NCI-H2029 treated with DMSO at 0.1 percent for 48 hours (cell line): ENCODE results near the gene RBP7.
A peak's percentile ranks its signal among the peaks of the same experiment; 100 is the strongest.
"Not testable (repeated sequence)": the region's sequence is repeated elsewhere in the genome, so short reads cannot be mapped to it uniquely, and the experiment has no call there.

Source experiments
- DNase-seq: peaks from one replicate; lab custom pipeline; 2025; lab: John Stamatoyannopoulos, UW

Gene RBP7

GRCh38 chr1:9996624-9997582 is at the start of gene RBP7:
Gene RBP7 (plus strand): TSS chr1:9997228. CDS start chr1:9997259, 31 bp downstream.
- DNase-seq = no peak

GRCh38 chr1:9957726-9958125 is 39.3 kb upstream of the RBP7 start:
- DNase-seq = no peak

DNA sequence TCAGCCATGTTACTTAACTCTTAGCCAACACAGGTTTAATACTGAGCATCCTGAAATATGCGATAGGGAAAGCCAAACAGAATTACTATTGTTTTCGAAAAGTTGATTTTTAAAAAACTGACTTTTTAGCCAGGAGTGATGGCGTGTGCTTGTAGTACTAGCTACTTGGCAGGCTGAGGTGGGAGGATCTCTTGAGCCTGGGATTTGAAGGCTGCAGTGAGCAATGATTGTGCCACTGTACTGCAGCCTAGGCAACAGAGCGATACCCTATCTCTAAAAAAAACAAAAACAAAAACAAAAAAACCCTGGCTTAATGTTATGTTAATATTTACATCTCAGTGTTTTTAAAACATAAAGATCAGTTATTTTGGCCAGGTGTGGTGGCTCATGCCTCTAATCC is 37.0 kb upstream of the RBP7 start:
- no peak for DNase-seq

- peak; percentile 37 for DNase-seq
These were observed 36.1 kb upstream of the RBP7 start for GRCh38 chr1:9960706-9961562.

- DNase-seq = no peak
These were observed 12.8 kb upstream of the RBP7 start for GRCh38 chr1:9984253-9984652.

GRCh38 chr1:9985001-9985400 is 12.0 kb upstream of the RBP7 start:
- no peak for DNase-seq

GRCh38 chr1:9989773-9990172 is 7.3 kb upstream of the RBP7 start:
- no peak for DNase-seq

GRCh38 chr1:9990944-9991343 is 6.1 kb upstream of the RBP7 start:
- DNase-seq = no peak

- DNase-seq = no peak
These were observed 4.1 kb upstream of the RBP7 start for GRCh38 chr1:9992910-9993309.

DNA sequence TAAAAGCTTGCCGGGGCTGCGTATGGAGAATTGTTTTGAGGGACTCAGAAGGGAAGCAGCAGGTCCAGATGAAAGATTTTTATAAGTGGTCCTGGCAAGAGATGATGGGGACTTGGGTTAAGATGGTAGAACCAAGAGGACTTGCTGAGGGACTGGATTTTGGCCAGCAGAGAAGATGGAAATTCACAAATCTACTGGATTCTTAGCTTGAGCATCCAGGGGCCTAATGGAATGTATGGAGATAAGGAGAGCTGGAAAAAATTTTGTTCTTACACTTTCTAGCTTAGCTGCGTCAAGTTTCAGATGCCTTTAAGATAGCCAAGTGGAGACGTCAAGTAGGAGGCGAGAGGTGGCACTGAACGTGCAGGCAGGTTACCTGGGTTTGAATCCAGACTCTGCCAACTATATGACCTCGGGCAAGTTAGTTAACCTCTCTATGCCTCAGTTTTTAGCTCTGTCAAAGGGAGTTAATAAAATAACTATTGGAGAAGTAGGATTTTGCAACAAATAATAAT is 3.4 kb upstream of the RBP7 start:
- DNase-seq = no peak

- no peak for DNase-seq
These were observed 4.1 kb downstream of the RBP7 start for GRCh38 chr1:10001016-10001665.

- DNase-seq = not testable (repeated sequence)
These were observed 8.2 kb downstream of the RBP7 start for GRCh38 chr1:10005248-10005647.

GRCh38 chr1:10007169-10007568 is 10.1 kb downstream of the RBP7 start:
- DNase-seq = no peak

- DNase-seq = no peak
These were observed 17.0 kb downstream of the RBP7 start for GRCh38 chr1:10014016-10014415.

DNA sequence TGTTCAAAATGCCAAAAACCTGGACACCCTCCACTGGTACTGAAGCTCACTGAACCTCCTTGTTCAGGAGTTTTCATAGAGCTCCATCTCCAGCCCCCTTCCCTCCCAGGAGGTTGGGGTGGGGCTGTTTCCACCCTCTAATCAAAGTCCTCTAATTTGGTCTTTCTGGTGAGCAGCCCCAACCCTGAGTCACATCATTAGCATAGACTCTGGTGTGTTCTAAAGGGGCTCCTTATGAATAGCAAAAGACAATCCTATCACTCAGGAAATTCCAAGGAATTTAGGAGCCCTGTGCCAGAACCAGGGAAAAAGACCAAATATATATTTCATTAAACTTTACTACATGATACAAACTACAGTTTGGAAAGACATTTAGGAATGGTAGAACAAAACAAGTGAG is 22.5 kb downstream of the RBP7 start:
- DNase-seq = no peak

GRCh38 chr1:10020086-10020485 is 23.1 kb downstream of the RBP7 start:
- no peak for DNase-seq

DNA sequence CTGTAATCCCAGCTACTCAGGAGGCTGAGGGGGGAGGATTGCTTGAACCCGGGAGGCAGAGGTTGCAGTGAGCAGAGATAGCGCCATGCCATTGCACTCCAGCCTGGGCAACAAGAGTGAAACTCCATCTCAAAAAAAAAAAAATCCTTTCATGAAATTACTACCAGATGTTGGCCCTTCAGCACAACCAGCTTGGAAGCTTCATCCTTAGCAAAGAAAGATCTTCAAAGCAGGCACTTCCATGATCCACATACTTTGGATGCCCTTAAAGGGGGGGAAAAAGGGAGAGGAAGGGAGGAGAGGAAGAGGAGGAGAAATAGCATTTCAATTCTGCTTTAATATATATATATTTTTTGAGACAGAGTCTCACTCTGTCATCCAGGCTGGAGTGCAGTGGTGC is 23.6 kb downstream of the RBP7 start:
- not testable (repeated sequence) for DNase-seq

- DNase-seq = not testable (repeated sequence)
These were observed 25.0 kb downstream of the RBP7 start for GRCh38 chr1:10021992-10022391.

GRCh38 chr1:10022656-10023055 is 25.6 kb downstream of the RBP7 start:
- DNase-seq = no peak

DNA sequence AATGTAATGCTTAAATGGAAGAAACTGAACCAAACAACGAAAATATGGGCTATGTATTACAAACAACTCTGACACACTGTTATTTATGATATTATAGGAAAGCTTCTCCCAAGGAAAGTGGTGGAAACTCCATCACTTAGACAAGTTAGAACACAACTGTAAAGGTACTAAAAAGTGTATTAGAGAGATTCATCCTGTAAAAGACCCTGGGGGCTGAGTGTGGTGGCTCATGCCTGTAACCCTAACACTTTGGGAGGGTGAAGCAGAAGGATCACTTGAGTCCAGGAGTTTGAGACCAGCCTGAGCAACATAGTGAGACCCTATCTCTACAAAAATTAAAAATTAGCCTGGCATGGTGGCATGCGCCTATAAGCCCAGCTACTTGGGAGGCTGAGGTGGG is 28.3 kb downstream of the RBP7 start:
- DNase-seq = no peak

GRCh38 chr1:10027027-10027426 is 30.0 kb downstream of the RBP7 start:
- no peak for DNase-seq

DNA sequence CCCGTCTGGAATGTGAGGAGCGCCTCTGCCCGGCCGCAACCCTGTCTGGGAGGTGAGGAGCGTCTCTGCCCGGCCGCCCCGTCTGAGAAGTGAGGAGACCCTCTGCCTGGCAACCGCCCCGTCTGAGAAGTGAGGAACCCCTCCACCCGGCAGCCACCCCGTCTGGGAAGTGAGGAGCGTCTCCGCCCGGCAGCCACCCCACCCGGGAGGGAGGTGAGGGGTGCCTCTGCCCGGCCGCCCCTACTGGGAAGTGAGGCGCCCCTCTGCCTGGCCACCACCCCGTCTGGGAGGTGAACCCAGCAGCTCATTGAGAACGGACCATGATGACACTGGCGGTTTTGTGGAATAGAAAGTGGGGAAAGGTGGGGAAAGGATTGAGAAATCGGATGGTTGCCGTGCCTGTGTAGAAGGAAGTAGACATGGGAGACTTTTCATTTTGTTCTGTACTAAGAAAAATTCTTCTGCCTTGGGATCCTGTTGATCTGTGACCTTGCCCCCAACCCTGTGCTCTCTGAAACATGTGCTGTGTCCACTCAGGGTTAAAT is 32.0 kb downstream of the RBP7 start:
- not testable (repeated sequence) for DNase-seq
